HuH-7.5 (cell line): Measurements from ENCODE around the gene TRIO.

Experiments used
- DNase-seq: peaks from one replicate; pipeline ENCODE4 v3.0.0; 2011; ENCODE audit warnings: low spot score

TRIO gene

GRCh38 chr5:14247054-14247386 is 103.9 kb downstream of the TRIO start:
- DNase-seq = no peak

DNA sequence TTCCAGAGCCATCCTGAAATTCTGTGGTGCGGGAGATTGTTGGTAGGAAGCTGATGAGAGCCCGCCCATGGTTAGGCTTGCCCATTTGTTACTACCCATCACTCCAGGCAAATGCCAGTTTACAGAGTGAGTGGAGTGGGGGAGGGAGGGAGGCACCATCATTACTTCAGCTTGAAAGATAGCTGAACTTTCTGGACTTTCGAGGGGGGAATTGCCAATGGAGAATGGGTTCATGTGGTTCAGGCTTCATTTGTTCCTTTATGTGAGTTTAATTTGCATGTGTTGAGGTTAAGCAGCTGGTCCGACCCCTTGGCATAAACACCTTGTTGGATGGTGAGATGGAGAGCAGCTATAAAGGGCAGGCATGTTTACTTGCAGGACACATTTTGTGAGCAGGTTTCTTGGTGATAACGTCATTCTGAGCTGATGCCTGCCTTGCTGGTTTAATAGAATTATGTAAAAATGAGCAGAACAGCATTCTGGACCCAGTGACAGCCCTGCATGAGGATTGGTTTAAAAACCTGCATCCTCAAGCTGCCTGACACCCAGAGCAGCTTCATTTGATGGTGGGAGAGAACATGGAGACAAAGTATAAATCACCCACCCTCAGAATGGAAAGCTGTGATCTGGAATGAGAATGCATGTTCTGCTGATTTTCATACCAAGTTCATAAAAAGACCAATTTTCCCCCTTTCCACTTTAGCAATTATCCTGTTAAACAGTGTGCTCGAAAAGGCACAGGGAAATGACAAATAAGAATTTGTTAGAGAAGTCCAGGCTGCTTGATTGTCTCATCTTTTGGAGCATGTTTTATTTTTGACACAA is 106.3 kb downstream of the TRIO start:
- DNase-seq = no peak

GRCh38 chr5:14250084-14250695 is 107.0 kb downstream of the TRIO start:
- DNase-seq = no peak

DNA sequence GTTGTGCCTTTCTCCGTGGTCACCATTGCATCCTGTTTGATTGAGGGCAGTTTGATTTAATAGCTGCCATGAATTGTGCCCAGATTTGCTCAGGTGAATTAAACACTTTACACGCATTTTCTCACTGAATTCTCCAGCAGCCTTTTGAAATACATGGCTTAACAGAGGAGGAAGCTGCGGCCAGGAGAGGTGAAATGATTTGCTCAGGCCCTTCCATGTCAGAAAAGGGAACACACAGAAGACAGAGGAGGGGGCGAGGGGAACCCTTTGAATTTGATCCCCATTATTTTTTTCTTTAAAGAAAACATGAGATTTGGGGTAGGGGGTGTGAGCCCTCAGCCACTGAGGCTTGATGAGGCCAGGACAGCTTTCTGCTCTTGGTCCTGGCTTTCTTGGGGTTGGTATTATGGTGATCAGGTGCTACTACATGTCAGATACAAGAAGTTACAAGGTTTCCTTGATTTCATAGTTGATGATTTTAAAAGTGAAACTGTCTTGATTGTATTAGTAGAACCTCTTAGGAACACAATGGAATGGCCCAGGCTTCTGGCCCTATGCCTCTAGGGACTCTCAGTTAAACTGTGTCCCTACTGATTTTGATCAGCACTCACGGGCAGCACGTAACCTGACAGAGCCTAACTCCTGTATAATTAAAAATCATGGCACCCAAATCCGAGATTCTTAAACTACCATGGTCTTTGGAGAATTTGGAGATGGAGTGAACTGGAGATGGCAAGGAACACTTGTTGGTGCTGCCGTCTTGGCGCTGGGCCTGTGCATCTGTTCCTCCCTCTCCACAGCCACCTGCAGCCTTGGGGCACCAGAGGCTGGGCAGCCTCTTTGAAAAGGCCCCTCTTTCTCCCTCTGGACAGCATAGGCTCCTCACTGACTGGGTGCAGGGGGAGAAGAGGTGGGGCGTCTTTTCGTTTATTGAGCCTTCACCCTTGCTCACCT is 107.9 kb downstream of the TRIO start:
- no peak for DNase-seq

DNA sequence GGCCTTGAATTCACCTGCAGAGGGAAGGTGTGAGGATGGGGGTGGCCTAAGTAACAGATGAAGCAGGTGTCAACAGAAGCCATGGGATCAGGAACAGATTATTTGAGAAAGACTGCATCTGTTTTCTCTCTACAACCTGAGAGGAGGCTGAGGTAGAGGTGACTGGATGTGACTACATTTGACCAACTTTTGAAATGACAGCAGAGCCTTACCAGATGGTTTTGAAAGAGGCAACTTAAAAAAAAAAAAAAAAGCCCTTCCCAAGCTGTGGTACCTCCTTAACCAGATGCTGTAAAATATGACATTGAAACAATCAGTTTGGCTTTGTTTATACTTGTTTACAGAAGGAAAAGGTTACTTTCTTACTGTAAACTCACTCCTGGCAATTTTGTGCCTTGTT is 108.6 kb downstream of the TRIO start:
- no peak for DNase-seq

- no peak for DNase-seq
These were observed 109.7 kb downstream of the TRIO start for GRCh38 chr5:14252793-14253192.

DNA sequence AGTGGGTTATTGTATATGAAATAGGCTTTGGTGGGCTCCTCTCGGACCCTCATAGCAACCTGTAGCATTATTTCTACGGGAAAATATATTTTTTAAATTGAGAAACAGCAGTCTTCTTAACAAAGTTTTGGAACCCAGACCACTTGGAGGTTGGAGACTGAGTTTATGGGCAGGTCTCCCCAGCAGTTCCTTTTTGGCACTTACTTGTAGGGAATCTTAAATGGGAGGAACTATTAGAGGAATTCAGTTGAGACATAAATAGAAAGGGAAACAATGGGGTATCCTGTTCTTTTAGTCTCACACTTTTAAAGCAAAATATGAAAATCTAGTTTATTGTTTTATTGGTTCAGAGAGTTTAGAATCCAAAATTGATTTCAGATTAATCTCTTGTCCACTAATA is 111.5 kb downstream of the TRIO start:
- no peak for DNase-seq

GRCh38 chr5:14256026-14256690 is 113.0 kb downstream of the TRIO start:
- DNase-seq = no peak

GRCh38 chr5:14256756-14257393 is 113.7 kb downstream of the TRIO start:
- DNase-seq = no peak

- no peak for DNase-seq
These were observed 114.9 kb downstream of the TRIO start for GRCh38 chr5:14257995-14258403.

DNA sequence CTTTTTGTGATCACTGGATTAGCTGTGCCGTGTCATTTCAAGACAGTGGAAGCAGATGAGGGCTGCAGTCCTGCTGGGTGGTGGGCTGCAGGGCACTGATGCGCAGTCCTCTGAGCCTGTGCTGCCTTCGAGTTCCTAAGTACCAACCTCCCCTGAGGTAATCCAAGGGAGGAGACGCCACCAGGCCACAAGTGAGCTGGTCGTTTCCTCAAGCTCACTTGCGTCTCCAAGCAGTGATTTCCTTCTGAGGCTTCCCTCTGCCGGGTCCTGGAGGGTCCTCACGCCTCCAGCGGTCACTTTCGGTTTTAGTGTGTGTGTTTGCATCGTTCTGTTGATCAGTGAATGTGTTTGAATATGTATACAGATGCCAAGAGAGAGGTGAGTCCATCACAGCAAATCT is 115.7 kb downstream of the TRIO start:
- DNase-seq = no peak

- no peak for DNase-seq
These were observed 117.5 kb downstream of the TRIO start for GRCh38 chr5:14260637-14261036.

- DNase-seq = no peak
These were observed 118.1 kb downstream of the TRIO start for GRCh38 chr5:14261235-14261634.

DNA sequence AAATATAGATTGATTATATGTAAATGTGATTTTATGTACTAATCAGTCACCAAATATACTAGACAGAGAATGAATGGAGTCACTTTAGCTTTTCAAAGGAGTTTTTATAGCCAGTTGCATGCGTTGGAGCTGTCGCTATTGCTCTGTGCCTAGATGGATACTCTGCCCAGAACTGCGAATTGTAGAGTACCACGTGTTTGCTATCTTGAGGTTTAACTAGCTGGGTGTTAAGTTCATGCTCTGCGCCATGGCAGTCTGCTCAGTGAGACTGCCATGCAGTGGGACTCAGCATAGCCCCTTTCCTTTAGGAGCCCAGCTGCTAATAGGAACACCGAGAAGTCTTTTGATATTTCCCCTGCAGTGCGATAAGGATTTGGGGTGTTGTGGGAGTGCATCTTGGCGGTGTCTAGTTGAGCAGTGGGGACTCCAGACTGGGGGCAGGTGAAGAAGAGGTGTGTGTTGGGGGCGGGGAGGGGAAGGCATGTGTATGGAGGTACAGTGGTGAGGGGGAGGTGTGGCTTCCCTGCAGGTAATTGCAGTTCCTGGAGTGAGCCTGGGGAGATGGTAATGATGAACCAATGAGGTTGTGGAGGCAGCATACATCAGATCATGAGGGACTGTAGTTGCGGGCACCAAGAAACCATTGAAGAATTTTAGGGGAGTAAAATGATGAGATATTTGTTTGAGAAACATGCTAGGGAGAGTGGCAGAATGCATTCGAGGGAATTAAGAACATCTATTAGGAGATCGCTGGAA is 118.9 kb downstream of the TRIO start:
- DNase-seq = no peak

DNA sequence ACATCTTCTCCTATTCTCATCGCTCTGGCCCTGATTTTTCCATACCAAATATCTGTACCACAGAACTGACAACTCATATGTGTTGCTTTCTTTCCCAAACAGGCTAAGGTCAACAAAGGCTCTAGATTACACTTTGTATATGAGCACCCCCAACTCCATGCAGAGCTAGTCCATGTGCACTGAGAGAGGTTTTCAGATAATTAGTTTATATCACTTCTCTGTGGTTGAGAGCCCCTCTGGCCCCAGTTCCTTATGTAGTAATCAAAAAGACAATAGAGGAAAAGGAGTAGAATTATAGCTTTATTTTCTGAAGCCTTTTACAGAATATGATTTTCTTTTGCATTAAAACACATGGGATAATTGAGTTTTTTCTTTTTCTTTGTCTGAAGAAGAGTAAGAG is 120.0 kb downstream of the TRIO start:
- DNase-seq = no peak

DNA sequence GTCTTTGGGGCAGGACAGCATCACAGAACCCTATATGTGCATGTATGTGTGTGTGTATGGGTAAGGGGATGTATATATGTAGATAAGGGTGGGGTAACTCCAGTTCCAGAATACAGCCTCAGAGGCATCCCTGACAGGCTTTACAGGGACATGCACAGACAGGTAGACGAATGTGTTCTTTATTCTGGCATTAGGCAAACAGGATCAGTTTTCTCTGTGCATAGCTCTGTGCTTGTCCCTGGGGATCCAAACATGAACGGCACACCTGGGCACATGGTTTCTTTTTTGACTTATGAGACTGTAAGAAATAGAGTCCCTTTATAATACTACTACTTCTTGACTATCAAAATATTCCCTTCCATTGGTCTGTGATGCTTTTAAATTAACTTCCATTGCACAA is 120.6 kb downstream of the TRIO start:
- DNase-seq = no peak

DNA sequence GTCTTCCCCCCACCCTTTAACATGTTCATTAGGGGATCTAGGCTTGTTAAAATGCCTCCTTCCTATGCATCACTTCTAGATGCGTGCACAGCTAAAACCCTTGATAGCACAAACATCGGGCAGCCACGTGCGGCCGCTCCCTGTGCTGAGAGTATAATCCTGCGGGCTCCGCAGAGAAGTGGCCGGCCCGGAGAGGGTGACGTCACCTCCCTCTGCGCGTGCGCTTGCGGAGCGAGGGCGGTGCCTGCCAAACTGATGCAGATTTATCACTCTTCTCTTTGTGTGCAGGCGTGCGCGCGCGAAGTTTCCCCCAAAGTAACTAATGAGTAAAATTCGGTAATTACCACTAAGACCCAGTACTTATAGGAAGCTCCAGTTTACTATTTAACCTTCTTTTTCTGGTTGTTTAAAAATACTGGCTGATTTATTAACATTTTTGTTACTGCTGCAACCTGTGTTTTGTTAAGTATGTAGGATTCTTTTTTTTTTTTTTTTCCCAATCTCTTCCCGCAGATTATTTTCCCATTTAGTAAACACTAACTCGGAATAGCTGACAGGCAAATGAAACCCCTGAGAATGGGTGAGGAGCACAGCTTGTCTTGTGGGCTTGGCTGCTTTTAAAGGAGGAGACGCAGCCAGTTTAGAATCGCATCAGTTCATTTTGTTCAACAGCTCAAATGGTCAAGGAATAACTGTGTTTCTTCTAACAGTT is 121.6 kb downstream of the TRIO start:
- DNase-seq = peak; percentile 53

GRCh38 chr5:14265570-14265969 is 122.4 kb downstream of the TRIO start:
- no peak for DNase-seq

DNA sequence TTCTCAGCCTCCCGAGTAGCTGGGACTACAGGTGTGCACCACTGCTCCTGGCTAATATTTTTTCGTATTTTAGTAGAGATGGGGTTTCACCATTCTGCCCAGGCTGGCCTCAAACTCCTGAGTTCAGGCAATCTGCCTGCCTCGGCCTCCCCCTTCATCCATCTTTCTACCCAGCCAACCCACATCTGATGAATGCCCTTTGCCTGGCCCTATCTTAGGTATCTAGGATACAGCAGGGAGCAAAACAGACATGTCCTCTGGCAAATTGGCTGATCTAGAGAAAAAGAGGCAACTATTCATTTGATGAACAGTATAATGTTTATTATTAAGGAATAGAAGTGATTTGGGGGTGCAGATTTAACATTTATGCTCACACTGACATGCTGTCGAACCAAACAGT is 123.0 kb downstream of the TRIO start:
- no peak for DNase-seq

DNA sequence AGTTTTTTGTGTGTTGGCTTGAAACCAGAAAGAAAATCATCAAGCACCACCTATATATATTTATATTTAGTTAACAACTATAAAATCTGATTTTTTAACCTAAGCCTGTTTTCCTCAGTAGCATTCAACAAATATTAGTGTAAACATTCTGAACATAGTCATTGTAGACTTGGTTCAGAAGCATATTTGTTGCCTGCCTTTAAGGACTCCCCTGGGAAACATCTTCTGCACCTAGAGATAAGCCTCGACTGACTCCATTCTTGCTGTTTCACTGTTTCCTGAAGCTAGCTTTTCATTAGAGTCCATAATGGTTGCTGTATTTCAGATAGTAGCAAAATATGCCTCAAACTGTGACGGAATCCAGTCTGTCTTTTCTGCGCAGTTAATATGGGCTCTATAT is 123.5 kb downstream of the TRIO start:
- no peak for DNase-seq
